Suprapubic skin (tissue), 4 donors: ENCODE results near the gene TMEM132D. TPM values are rescaled to one million over a fixed set of nuclear protein-coding genes. Genes with fewer than 3 reads are reported as not detected.

Source experiments
- DNase-seq, 2 donors: peaks; one replicate each; pipeline ENCODE4 v3.0.0-alpha.2; 2019; ENCODE audit warnings: low spot score in 2 of 2
- H3K27ac ChIP-seq: fragments of 200-600 bp; sonication (generic); one replicate; pipeline ENCODE4 v1.5.1; 2019
- H3K27me3 ChIP-seq: fragments of 200-600 bp; sonication (generic); one replicate; pipeline ENCODE4 v1.5.1; 2019
- H3K36me3 ChIP-seq: fragments of 200-600 bp; sonication (generic); one replicate; pipeline ENCODE4 v1.5.1; 2019
- H3K4me1 ChIP-seq: fragments of 200-600 bp; sonication (generic); one replicate; pipeline ENCODE4 v1.5.1; 2019
- H3K4me3 ChIP-seq: fragments of 200-600 bp; sonication (generic); one replicate; pipeline ENCODE4 v1.5.1; 2019; ENCODE audit warnings: mild to moderate bottlenecking
- H3K9me3 ChIP-seq: fragments of 200-600 bp; sonication (generic); one replicate; pipeline ENCODE4 v1.5.1; 2019
- CTCF ChIP-seq, 2 donors: fragments of 200-600 bp in 1 of 2; fragments of 450-650 bp in 1 of 2; sonication (generic) in 1 of 2; IDR thresholded peaks; one replicate each; pipeline ENCODE4 v1.5.1; 2016 to 2019; ENCODE audit warnings: antibody characterized with exemption in 2 of 2, mild to moderate bottlenecking in 1 of 2, moderate library complexity in 1 of 2
- EP300 ChIP-seq: sonication (generic); formaldehyde crosslinking; IDR thresholded peaks from one replicate; pipeline ENCODE4 v1.6.1; 2017; ENCODE audit warnings: antibody characterized with exemption
- POLR2A ChIP-seq, 2 donors: fragments of 450-650 bp; IDR thresholded peaks; one replicate each; pipeline ENCODE4 v1.6.1; 2017; ENCODE audit warnings: antibody characterized with exemption in 2 of 2, mild to moderate bottlenecking in 2 of 2, moderate library complexity in 2 of 2
- POLR2AphosphoS5 ChIP-seq, 3 donors: sonication (generic); formaldehyde crosslinking; IDR thresholded peaks; one replicate each; pipeline ENCODE4 v1.6.1; 2017; ENCODE audit warnings: antibody characterized with exemption in 3 of 3
- WGBS: methylation state at CpG from one replicate; pipeline ENCODE4 v1.1.5; 2018; 5-methylcytosine and 5-hydroxymethylcytosine counted together
- total RNA-seq, 4 donors: library from RNA; depleted of rRNA; stranded (reverse); fragments of >200 nt; gene quantifications; one replicate each; pipeline ENCODE4 v1.1.0, GENCODE V29; 2016

The TMEM132D gene
- total RNA-seq, 4 donors from 2014 or later, result 0.10 to 0.64 TPM; not detected in 2

GRCh38 chr12:129385637-129385990 is 518.2 kb downstream of the TMEM132D start:
- Histone ChIP-seq H3K4me1 (no peaks in the 10 kb centered on the region), H3K36me3 (no peaks in the 10 kb centered on the region), H3K27me3 (no peaks in the 10 kb centered on the region), H3K4me3 (no peak overlapping the region), H3K9me3 (no peaks in the 10 kb centered on the region), H3K27ac (no peak overlapping the region)
- 82% methylated on average over 1 of the region's 1 CpG for WGBS
- no peak for DNase-seq
- TF ChIP-seq EP300 (no peak), POLR2AphosphoS5 (IDR thresholded peaks at IDR 0.05) (no peak), POLR2A (IDR thresholded peaks at IDR 0.05) (no peak), CTCF (IDR thresholded peaks at IDR 0.05) (no peak)

DNA sequence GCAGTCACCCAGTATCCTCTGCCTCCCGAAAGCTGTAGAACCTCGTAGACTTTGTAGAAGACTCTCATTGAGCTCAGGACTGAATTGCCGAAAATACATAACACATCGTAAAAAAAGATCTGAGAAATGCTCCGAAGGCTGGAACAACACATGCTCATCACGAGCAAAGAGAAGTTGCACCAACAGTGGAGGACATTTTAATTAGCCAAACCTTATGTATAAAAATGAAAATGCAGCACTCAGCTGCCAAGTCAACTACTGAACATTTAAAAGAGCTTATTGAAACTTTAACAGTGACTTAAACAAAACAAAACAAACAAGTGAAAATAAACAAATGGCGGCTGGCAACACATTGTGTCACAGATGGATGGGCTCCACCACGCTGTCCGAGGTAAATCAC is 519.9 kb downstream of the TMEM132D start:
- Histone ChIP-seq H3K4me3 (no peak overlapping the region), H3K4me1 (no peaks in the 10 kb centered on the region), H3K27ac (no peak overlapping the region), H3K9me3 (no peaks in the 10 kb centered on the region), H3K36me3 (no peaks in the 10 kb centered on the region), H3K27me3 (no peaks in the 10 kb centered on the region)
- no peak for TF ChIP-seq CTCF (IDR thresholded peaks at IDR 0.05)
- TF ChIP-seq EP300, result no peak
- no peak for DNase-seq
- WGBS, result 87% methylated on average over 9 of the region's 9 CpGs

DNA sequence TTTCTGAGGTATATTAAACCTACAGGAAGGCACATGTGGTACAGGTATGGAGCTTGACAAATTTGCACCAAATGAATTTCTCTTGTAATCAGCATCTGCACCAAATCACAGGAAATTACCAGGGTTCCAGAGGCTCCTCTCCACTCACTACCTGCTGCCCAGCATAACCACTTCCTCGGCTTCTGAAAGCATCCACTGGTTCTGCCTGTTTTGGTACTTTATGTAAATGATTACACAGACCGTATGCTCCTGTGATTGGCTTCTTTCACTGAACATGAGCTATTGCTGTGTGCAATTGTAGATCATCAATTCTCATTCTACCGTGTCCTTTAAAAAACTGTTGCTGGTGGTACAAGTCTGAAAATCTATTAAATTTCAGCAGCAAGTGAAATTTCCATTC is 522.1 kb downstream of the TMEM132D start:
- no peak for TF ChIP-seq CTCF (IDR thresholded peaks at IDR 0.05)
- no peak for TF ChIP-seq POLR2AphosphoS5 (IDR thresholded peaks at IDR 0.05)
- no peak for TF ChIP-seq EP300
- no peak overlapping the region for H3K27ac ChIP-seq
- WGBS, result 41% methylated on average over 3 of the region's 3 CpGs

DNA sequence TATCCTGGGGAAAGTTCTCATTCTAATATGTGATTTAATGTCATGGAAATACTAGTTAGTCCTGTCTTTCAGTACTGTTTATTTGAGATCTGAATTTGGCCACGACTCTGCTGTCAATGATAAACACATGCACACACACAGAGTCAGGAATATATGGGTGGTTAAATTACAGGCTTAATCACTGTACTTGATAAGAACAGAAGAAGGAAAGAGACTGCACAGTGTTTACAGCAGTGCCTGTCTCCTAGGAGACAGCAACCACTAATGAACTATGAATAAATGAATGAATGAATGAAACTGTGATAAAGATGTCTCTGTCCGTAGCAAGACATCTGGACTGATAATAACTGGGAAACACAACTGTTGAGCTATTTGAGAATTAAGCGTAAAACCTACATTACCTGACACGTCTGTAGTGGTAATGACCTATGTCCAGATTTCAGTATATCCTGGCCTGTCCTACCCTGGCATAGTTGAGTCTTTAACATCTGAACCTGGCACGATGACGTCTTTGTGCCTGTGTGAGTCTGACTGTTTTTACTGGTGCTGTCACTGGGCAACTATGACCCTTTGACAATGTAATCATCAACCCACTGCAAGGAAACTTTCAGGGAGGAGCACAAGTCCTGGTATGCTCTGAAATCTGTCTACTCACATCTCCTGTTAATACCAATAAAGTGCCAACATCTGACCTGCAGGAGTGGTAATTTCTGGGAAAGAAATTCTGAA is 524.6 kb downstream of the TMEM132D start:
- H3K4me1 ChIP-seq, result no peaks in the 10 kb centered on the region
- no peaks in the 10 kb centered on the region for H3K36me3 ChIP-seq
- no peak overlapping the region for H3K4me3 ChIP-seq
- H3K9me3 ChIP-seq, result peaks cover 3% of the 10 kb centered on the region
- TF ChIP-seq EP300, result no peak
- no peak for TF ChIP-seq CTCF (IDR thresholded peaks at IDR 0.05)
- no peak for TF ChIP-seq POLR2AphosphoS5 (IDR thresholded peaks at IDR 0.05)
- no peak for TF ChIP-seq POLR2A (IDR thresholded peaks at IDR 0.05)
- DNase-seq, result no peak
- WGBS, result 85% methylated on average over 6 of the region's 6 CpGs
- no peak overlapping the region for H3K27ac ChIP-seq
- H3K27me3 ChIP-seq, result no peaks in the 10 kb centered on the region

More for the DNA sequence above, 522.1 kb downstream of the TMEM132D start:
- H3K4me3 ChIP-seq, result no peak overlapping the region
- no peaks in the 10 kb centered on the region for H3K9me3 ChIP-seq
- H3K4me1 ChIP-seq, result no peaks in the 10 kb centered on the region
- DNase-seq, result no peak
- H3K36me3 ChIP-seq, result no peaks in the 10 kb centered on the region
- H3K27me3 ChIP-seq, result no peaks in the 10 kb centered on the region

DNA sequence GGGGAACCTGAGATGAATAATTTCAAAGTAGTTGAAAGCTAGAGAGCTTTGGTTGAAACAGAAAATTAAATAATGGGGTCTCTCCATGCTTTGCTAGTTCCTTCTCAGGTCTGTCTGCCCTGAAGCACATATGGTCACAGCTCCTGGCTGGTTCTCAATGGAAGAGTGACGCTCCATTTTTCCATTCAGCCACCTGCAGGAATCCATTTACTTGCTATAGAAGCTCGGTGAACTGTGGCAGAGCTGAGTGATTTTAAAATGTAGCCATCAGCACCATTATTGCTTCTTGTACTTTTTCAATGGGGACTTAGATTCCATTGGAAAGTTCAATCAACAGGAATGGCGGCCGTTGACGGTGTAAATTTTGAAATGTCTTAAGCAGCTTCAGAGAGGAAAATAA is 525.3 kb downstream of the TMEM132D start:
- 84% methylated on average over 5 of the region's 5 CpGs for WGBS
- no peak for DNase-seq
- H3K4me3 ChIP-seq, result no peak overlapping the region

More for the DNA sequence above, 525.3 kb downstream of the TMEM132D start:
- no peaks in the 10 kb centered on the region for H3K27me3 ChIP-seq
- H3K9me3 ChIP-seq, result peaks cover 5% of the 10 kb centered on the region
- TF ChIP-seq CTCF (IDR thresholded peaks at IDR 0.05), result no peak
- TF ChIP-seq EP300, result no peak
- no peak for TF ChIP-seq POLR2AphosphoS5 (IDR thresholded peaks at IDR 0.05)
- TF ChIP-seq POLR2A (IDR thresholded peaks at IDR 0.05), result no peak
- H3K4me1 ChIP-seq, result no peaks in the 10 kb centered on the region
- no peak overlapping the region for H3K27ac ChIP-seq
- H3K36me3 ChIP-seq, result no peaks in the 10 kb centered on the region
